Cardiac fibroblast (primary cell): Measurements from ENCODE around the gene SPATS2L.

Experiments
- DNase-seq, 2 donors: peaks; one replicate each; pipeline versions ENCODE4 v3.0.0 to v3.0.0-alpha.2; 2010; ENCODE audit warnings: low read depth in 2 of 2
- H3K4me3 ChIP-seq, 2 donors: replicated peaks in 1 of 2; 1 replicate in 1 of 2; 2 replicates in 1 of 2; pipeline ENCODE4 v1.5.1; 2011; ENCODE audit warnings: low read depth in 2 of 2, low read length in 2 of 2, mild to moderate bottlenecking in 2 of 2, moderate library complexity in 1 of 2
- TF ChIP-seq, protein P1 (sequence below): IDR thresholded peaks from one replicate; pipeline ENCODE4 v1.5.1; 2011; ENCODE audit warnings: low read depth, mild to moderate bottlenecking, low read length, inconsistent platforms

The SPATS2L gene

DNA sequence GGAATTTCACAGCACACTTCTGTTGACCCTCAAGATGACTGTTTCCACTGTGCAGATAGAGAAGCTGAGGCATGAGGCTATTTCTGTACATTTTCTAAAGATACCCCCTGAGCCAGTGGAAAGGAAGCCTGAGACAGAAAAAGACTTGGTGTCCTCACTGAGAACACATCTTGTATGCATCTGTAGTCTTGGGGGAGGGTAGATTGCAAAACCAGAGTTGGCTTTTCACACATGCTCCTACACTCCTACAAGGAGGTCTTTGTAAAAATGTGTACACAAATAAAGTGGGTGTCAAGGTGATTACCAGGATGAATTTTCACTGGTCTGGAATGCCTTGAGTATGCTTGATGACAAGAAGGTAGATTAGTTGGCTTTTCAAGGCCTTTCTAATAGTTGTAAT, 105.3 kb downstream of the SPATS2L start:
- no peak overlapping the region for H3K4me3 ChIP-seq
- TF ChIP-seq, protein P1, sequence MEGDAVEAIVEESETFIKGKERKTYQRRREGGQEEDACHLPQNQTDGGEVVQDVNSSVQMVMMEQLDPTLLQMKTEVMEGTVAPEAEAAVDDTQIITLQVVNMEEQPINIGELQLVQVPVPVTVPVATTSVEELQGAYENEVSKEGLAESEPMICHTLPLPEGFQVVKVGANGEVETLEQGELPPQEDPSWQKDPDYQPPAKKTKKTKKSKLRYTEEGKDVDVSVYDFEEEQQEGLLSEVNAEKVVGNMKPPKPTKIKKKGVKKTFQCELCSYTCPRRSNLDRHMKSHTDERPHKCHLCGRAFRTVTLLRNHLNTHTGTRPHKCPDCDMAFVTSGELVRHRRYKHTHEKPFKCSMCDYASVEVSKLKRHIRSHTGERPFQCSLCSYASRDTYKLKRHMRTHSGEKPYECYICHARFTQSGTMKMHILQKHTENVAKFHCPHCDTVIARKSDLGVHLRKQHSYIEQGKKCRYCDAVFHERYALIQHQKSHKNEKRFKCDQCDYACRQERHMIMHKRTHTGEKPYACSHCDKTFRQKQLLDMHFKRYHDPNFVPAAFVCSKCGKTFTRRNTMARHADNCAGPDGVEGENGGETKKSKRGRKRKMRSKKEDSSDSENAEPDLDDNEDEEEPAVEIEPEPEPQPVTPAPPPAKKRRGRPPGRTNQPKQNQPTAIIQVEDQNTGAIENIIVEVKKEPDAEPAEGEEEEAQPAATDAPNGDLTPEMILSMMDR, result no peak
- DNase-seq, result peak; percentile 22 to 46

DNA sequence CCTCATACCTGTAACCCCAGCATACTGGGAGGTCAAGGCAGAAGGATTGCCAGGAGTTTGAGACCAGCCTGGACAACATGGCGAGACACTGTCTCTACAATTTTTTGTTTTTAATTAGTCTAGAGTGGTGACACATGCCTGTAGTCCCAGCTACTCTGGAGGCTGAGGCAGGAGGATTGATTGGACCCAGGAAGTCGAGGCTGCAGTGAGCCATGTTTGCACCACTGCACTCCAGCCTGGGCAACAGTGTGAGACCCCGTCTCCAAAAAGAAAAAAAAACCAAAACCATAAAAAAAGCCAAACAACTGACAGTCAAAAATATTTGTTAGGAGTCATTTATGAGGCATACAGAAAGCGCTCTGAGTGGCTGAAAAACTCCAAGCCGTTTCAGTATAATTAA, 107.9 kb downstream of the SPATS2L start:
- no peak for DNase-seq
- H3K4me3 ChIP-seq, result no peak overlapping the region
- TF ChIP-seq, protein P1, result no peak

DNA sequence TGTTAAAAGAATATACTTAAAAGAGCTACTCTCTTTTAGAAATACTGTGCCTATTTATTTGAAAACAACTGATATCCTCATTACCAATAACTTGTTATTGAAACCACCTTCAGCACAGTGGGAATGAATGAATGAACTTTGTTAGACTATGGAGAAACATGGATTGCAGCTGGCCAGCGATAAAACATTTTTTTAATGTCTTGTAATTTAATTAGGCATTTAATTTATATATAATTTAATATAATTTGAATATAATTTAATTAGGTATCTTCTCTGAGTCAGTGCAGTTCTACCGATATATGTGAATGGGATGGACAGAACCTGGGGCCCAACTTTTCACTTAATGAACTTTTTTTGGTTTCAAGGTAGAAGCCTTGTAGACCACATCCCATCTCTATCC, 109.0 kb downstream of the SPATS2L start:
- no peak overlapping the region for H3K4me3 ChIP-seq
- no peak for DNase-seq
- TF ChIP-seq, protein P1, result no peak

DNA sequence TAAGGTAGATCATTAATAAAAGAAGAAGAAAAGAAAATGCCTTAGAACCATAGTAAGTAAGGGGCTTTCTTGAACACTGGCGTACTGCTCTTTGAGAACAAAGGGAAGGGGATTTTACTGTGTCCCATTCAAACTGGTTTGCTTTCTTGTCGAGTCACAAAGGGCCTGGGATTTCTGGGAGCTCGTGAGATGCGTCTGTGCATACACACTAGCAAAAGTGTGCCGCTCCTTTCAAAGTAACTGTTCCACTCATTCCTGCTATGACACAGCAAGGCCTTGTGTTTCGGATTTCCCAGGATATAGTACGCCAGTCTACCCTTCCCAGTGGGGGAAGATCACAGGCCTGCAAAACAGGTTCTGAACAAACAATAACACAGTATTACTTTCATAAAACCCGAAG, 110.4 kb downstream of the SPATS2L start:
- TF ChIP-seq, protein P1, result no peak
- no peak for DNase-seq
- no peak overlapping the region for H3K4me3 ChIP-seq

DNA sequence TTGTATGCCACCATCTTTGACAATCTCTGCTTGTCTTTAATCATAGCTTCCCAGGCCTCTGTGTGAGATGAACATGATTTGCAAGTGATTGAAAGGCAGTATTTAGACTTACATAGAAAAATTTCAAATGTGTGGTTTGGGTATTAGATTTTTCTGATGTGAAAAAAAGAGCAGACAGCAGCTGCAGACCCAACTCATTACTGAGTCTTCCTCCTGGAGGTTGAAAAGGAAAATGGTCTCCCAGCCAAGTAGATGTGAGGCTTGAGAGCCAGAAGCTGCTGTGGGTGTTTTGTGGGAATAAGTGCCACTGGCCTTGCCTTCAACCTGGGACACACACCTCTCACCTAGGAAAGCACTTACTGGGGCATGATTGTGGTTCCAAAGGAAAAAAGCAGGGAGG, 110.9 kb downstream of the SPATS2L start:
- H3K4me3 ChIP-seq, result no peak overlapping the region
- no peak for DNase-seq
- TF ChIP-seq, protein P1, result no peak

DNA sequence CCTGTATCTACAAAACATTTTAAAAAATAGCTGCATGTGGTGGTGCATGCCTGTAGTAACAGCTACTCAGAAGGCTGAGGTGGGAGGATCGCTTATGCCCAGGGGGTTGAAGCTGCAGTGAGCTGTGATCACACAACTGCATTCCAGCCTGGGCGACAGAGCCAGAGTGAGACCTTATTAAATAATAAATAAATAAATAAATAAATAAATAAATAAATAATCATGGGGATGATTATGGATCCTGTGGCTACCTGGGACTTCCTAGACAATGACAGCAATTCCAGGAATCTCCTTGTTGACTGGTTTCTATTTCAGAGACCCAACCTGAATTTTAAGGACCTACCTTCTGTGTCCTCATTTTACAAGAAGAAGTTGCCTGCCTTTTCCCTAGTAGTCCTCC, 111.9 kb downstream of the SPATS2L start:
- TF ChIP-seq, protein P1, result no peak
- no peak overlapping the region for H3K4me3 ChIP-seq
- no peak for DNase-seq

DNA sequence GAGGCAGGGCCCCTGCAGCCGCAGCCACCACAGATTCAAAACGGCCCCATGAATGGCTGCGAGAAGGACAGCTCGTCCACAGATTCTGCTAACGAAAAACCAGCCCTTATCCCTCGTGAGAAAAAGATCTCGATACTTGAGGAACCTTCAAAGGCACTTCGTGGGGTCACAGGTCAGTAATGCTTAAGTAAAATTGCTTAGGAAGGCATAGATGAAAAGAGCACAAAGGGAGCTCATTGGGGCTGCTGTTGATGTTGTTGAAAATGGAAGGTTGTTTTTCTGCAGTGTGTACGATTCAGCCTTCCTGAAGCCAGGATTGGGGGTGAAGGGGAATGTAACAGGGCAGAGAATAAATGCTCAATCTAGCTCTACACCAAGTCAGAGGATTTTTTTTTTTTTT, 112.8 kb downstream of the SPATS2L start:
- TF ChIP-seq, protein P1, result no peak
- no peak for DNase-seq
- H3K4me3 ChIP-seq, result no peak overlapping the region
